ENCODE measurements around the gene RGS11.

Gene RGS11

GRCh38 chr16:228151-228851 is 47.4 kb downstream of the RGS11 start:
- DNase-seq = no peak

GRCh38 chr16:220021-220420 is 55.7 kb downstream of the RGS11 start:
- no peak for DNase-seq

All from T-helper 9 cell (primary cell).